HG02623 (cell line): ENCODE measurements around the gene CIROP.
"Not testable (repeated sequence)": the region's sequence is repeated elsewhere in the genome, so short reads cannot be mapped to it uniquely, and the experiment has no call there.

ENCODE experiments used
- ATAC-seq: cut with Tn5 transposase; IDR thresholded peaks from one replicate; pipeline ENCODE4 v1.9.1; 2021; ENCODE audit warnings: moderate library complexity; ENCODE audit not compliant: unreplicated experiment

The CIROP gene

GRCh38 chr14:23114669-23115038 is 9.9 kb upstream of the CIROP start:
- no peak for ATAC-seq

- no peak for ATAC-seq
Observed at GRCh38 chr14:23114120-23114458, 9.3 kb upstream of the CIROP start.

GRCh38 chr14:23113431-23114119 is 8.8 kb upstream of the CIROP start:
- ATAC-seq, result no peak

- ATAC-seq, result no peak
Observed at GRCh38 chr14:23112359-23113178, 7.8 kb upstream of the CIROP start.

- ATAC-seq, result no peak
Observed at GRCh38 chr14:23110579-23111365, 6.0 kb upstream of the CIROP start.

GRCh38 chr14:23109769-23110168 is 5.0 kb upstream of the CIROP start:
- ATAC-seq, result no peak

- ATAC-seq, result not testable (repeated sequence)
Observed at GRCh38 chr14:23108169-23108568, 3.4 kb upstream of the CIROP start.

GRCh38 chr14:23107620-23108019 is 2.8 kb upstream of the CIROP start:
- ATAC-seq, result not testable (repeated sequence)

GRCh38 chr14:23106747-23107045 is 1.9 kb upstream of the CIROP start:
- ATAC-seq, result no peak

GRCh38 chr14:23105348-23105824 is 597 bp upstream of the CIROP start:
- ATAC-seq, result no peak

GRCh38 chr14:23104070-23104590 is 659 bp downstream of the CIROP start:
- no peak for ATAC-seq

GRCh38 chr14:23103581-23103980 is 1.2 kb downstream of the CIROP start:
- ATAC-seq, result no peak

- ATAC-seq, result no peak
Observed at GRCh38 chr14:23102801-23103200, 2.0 kb downstream of the CIROP start.

GRCh38 chr14:23101986-23102625 is 2.7 kb downstream of the CIROP start:
- ATAC-seq, result no peak

- ATAC-seq, result no peak
Observed at GRCh38 chr14:23101213-23101970, 3.4 kb downstream of the CIROP start.

GRCh38 chr14:23099212-23099861 is 5.5 kb downstream of the CIROP start:
- ATAC-seq, result no peak

- no peak for ATAC-seq
Observed at GRCh38 chr14:23097786-23098185, 7.0 kb downstream of the CIROP start.

GRCh38 chr14:23095196-23096108 is 9.3 kb downstream of the CIROP start, which contains the start of gene C14orf119:
Gene C14orf119, plus strand, starts transcription at chr14:23095505. Its CDS starts 2,154 bp downstream, at chr14:23097659.
- peak; percentile 83 for ATAC-seq
